Left forelimb (tissue), 1 donor: ENCODE measurements around the gene NOSIP.

Experiments used
- DNase-seq: peaks from one replicate; pipeline ENCODE4 v3.0.0-alpha.2; 2018; ENCODE audit warnings: low spot score

NOSIP gene

DNA sequence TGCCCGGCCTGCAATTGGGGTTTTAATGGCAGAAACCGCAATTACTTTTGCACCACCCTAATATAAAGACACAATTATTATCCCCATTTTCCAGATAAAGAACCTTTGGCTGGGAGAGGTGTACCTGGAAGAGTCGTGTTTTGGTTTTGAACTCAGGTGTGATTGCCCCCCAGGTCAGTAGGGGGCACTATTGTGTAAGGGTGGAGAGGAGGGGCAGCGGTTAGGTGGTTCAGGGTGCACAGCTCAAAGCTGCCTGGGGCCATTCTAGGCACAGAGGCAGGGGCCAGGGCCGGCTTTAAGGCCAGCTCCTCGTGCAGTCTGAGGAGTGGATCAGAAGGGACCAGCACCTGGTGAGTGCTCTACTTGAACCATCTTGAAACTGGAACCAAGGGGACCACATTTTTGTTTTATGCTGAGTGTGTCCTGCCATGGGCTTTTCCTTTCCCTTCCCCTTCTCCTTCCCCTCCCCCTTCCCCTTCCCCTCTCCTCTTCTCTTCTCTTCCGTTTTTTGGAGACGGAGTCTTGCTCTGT is 73.7 kb downstream of the NOSIP start:
- peak; percentile 64 for DNase-seq
